ENCODE results near the gene PRR36. TPM values are rescaled to one million over a fixed set of nuclear protein-coding genes. Genes with fewer than 3 reads are reported as not detected.

Gene PRR36
- total and polyA plus RNA-seq, 2 donors, result 0.10 to 0.11 TPM

DNA sequence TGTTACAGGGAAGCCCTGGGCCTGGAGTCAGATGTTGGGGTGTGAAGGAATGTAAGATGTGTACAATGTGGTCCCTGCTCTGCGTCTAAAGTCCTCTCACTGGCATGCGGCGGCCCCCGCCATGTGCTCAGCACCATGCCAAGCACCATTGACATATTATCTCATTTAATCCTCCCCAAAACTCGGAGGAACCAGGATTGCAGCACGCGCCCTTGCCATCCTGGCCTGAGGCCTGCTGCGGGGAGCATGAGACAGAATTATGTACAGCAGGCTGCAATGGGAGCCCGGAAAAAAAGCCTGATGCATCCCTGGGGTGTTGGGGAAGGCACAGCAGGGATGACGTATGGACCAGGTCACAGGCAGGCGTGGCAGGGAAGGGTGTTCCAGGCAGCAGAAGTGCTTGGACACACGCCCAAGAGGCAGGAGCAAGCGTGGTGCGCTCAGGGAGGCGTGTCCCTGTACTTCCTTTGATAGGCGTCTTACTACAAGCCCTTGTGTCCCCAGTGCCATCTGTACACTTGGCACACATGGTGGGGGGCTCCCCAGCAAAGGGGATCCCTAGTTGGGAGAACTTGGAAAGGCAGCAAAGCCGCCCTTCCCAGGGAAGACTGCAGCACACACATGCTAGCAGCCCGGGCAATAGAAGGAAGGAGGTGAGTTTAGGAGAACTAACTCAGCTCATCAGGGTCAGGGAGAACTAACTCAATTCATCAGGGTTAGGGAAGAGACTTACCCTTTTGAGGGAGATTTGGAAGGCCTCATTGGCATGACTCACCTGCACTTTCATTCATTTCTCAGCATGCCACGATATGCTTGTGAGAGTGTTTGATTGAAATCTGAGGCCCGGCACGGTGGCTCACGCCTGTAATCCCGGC is 40.7 kb downstream of the PRR36 start:
- no peak overlapping the region for H3K4me3 ChIP-seq (ENCODE audit: low read depth, low read length)
- peaks cover 3% of the 10 kb centered on the region for H3K4me1 ChIP-seq (ENCODE audit: insufficient read depth)
- WGBS, result 65% methylated on average over 23 of the region's 23 CpGs
- H3K27ac ChIP-seq (ENCODE audit: low read depth), result no peak overlapping the region
- H3K36me3 ChIP-seq (ENCODE audit: insufficient read depth), result no peaks in the 10 kb centered on the region
- no peak for DNase-seq (ENCODE audit: extremely low spot score)

DNA sequence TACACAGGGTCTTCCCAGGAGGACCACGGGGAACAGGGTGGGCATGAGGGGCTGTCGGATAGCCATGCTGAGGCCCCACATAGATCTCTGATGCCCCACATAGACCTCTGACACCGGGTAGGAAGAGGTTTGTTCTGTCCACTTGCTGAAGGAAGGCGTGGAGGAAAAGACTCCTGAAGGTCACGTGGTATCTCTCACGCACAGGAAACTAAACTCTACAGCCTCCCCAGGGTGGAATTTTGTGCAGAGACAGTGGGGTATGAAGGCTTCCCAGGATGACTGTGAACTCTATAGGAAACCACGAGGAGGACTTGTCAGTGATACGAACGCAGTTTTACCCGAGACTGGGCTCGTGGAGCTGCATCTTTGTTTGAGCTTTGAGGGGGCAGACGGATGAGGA is 41.4 kb downstream of the PRR36 start:
- DNase-seq (ENCODE audit: extremely low spot score), result no peak
- Histone ChIP-seq H3K4me1 (ENCODE audit: insufficient read depth) (peaks cover 3% of the 10 kb centered on the region), H3K4me3 (ENCODE audit: low read depth, low read length) (no peak overlapping the region), H3K36me3 (ENCODE audit: insufficient read depth) (no peaks in the 10 kb centered on the region), H3K27ac (ENCODE audit: low read depth) (no peak overlapping the region)
- 67% methylated on average over 12 of the region's 12 CpGs for WGBS

DNA sequence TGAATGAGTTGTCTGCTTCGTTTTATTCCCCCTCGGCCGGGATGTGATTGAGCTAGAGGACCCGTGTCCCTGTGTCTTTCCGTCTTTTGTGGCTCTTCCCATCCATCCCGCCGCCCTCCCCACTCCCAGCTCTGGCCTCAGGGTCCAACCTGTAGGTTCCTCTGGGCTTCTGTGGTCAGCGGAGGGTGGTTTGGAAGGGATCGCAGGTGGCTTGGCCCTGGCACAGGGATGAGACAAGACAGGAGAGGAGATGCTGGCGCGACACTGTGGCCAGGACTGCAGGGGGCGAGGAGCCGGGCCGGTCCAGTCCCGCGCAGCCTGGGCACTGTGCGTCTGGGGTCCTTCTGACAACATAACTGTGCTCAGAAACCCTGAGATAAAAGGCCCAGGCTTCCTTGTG is 42.2 kb downstream of the PRR36 start:
- peaks cover 3% of the 10 kb centered on the region for H3K4me1 ChIP-seq (ENCODE audit: insufficient read depth)
- no peak overlapping the region for H3K4me3 ChIP-seq (ENCODE audit: low read depth, low read length)
- no peak overlapping the region for H3K27ac ChIP-seq (ENCODE audit: low read depth)
- DNase-seq (ENCODE audit: extremely low spot score), result no peak
- H3K36me3 ChIP-seq (ENCODE audit: insufficient read depth), result no peaks in the 10 kb centered on the region
- WGBS, result 86% methylated on average over 17 of the region's 17 CpGs

DNA sequence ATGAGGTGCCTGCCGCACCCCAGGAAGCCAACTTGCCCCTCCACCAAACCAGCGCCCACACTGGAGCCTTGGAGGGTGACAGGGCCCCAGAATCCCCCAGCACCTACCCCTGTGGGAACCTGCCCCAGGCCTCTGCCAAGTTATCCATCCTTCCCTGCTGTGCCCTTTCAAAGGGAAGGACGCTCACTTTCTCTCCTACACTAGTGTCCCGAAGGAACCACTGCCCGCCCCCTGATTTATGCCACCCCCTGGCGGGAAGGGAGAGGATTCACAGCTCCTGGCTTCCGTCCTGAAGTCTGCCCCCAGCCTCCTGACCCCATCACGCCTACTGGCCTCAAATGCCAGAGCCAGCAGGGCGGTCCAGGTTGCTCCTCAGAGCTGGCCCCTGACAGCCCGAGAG is 42.7 kb downstream of the PRR36 start:
- no peaks in the 10 kb centered on the region for H3K36me3 ChIP-seq (ENCODE audit: insufficient read depth)
- no peak overlapping the region for H3K27ac ChIP-seq (ENCODE audit: low read depth)
- H3K4me1 ChIP-seq (ENCODE audit: insufficient read depth), result peaks cover 3% of the 10 kb centered on the region
- no peak for DNase-seq (ENCODE audit: extremely low spot score)
- H3K4me3 ChIP-seq (ENCODE audit: low read depth, low read length), result no peak overlapping the region
- 54% methylated on average over 10 of the region's 10 CpGs for WGBS

DNA sequence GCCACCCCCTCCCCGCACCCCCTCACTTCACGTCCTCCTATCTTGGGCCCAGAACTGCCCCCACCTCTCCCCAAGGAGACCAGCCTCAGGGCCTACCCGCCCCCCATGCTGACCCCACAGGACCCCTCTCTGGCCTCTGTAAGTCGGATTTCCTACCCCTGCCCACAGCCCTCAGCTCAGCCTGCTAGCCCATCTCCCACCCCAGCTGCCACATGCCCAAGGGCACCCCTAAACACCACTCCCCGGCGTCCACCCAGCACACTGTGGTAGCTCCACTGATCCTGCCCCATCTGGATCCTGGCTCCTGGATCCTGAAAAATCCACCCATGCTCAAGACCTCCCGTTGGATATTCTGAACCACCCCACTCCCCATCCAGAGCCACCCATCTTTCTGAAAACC is 43.4 kb downstream of the PRR36 start:
- 34% methylated on average over 7 of the region's 7 CpGs for WGBS
- H3K36me3 ChIP-seq (ENCODE audit: insufficient read depth), result no peaks in the 10 kb centered on the region
- no peak overlapping the region for H3K27ac ChIP-seq (ENCODE audit: low read depth)
- H3K4me1 ChIP-seq (ENCODE audit: insufficient read depth), result peaks cover 3% of the 10 kb centered on the region
- H3K4me3 ChIP-seq (ENCODE audit: low read depth, low read length), result peak overlapping the region; percentile 92
- DNase-seq (ENCODE audit: extremely low spot score), result no peak

DNA sequence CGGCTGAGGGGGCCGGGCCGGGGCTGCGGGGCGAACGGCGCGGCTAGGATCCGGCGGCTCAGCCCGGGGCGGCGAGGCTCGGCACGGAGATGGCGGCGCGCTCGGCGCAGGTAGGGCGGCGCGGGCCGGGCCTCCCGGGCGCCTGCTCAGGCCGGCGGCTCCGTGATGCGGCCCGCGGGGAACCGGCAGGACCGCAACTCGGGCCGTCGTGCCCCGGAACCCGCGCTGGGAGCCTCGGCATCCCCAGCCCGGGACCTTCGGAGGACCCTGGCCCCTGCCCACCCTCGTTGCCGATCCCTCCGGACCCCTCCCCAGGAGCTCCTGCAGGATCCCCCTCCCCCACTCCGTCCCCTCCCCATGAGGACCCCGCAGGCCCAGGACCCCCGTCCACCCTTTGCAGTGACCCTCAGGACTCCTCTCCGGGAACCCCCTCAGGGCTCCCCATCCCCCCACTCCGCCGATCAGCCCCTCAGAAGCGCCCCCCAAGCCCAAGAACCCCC is 43.9 kb downstream of the PRR36 start:
- Histone ChIP-seq H3K4me3 (ENCODE audit: low read depth, low read length) (peak overlapping the region; percentile 92), H3K36me3 (ENCODE audit: insufficient read depth) (no peaks in the 10 kb centered on the region), H3K4me1 (ENCODE audit: insufficient read depth) (peaks cover 3% of the 10 kb centered on the region), H3K27ac (ENCODE audit: low read depth) (no peak overlapping the region)
- DNase-seq (ENCODE audit: extremely low spot score), result no peak
- WGBS, result 2% methylated on average over 53 of the region's 53 CpGs

DNA sequence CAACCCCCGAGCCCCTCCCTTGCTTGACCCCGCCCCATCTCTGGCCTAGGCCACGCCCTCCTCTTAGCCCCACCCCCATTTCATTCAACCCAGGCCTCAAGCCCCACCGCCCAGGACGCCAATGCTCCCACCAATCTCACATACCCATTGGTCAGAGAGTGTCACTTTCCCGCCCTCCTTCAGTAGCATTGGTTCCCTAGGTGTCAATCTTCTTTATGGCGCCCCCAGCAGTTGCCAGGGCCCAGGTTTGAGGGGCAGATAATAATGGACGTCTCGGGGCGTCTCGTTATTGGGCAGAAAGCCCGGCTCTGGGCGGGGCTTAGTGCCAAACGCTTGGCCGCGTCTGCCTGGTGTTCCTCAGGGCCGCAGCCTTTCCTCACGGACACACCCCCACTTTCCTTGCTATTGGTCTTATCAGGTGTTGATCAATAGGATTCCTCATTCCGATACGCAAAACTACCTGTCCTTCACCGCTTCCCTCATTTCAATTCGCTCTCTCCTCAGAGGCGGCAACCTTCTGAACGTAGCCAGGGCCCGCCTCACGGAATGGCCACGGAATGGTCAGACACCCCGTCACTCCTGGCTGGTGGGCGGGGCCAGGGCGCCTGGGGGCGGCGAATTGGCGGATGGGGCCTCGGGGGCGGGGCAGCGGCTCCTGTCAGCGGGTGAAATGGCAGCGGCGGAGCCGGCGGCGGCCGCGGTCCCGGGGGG is 44.5 kb downstream of the PRR36 start, which contains the start of gene EVI5L:
TSS of gene EVI5L (plus strand) at position 658 of the 711 bp plus-strand sequence. CDS start 16,325 bp downstream, outside the sequence.
- Histone ChIP-seq H3K4me1 (ENCODE audit: insufficient read depth) (peaks cover 3% of the 10 kb centered on the region), H3K36me3 (ENCODE audit: insufficient read depth) (no peaks in the 10 kb centered on the region), H3K27ac (ENCODE audit: low read depth) (no peak within 1 kb of the TSS), H3K4me3 (ENCODE audit: low read depth, low read length) (peak within 1 kb of the TSS; percentile 92)
- peak; percentile 99 for DNase-seq (ENCODE audit: extremely low spot score)
- under 1% methylated on average over 45 of the region's 45 CpGs for WGBS

DNA sequence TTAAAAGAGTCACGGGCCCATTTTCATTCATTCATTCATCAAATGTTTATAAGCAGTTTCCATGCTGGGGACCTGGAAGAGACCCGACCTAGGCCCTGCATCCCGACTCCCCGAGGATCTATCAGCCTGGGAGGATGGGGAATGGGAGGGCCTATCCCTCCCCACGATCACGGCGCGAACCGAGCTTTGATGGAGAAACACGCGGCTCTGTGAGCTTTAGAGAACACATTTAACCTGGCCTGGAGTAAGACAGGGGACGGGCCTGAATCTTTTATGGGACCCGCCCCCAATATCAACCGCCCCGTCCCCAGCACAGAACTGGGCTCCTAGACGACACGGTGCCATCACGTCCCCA is 45.0 kb downstream of the PRR36 start:
- H3K27ac ChIP-seq (ENCODE audit: low read depth), result no peak overlapping the region

DNA sequence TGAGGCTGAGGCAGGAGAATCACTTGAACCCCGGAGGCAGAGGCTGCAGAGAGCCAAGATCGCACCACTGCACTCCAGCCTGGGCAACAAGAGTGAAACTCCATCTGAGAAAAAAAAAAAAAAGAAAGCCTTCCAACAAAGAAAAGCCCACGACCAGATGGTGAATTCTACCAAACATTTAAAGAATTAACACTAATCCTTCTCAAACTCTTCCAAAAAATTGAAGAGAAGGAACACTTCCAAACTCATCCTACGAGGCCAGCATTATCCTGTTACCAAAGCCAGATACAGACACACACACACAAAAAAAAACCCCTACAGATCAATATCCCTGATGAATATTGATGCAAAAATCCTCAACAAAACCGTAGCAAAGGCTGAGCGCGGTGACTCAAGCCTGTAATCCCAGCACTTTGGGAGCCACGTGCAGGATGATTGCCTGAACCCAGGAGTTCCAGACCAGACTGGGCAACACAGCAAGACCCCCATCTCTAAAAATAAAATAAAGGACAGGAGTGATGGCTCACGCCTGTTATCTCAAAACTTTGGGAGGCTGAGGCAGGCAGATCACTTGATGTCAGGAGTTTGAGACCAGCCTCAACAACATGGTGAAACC is 50.4 kb downstream of the PRR36 start:
- no peak overlapping the region for H3K4me3 ChIP-seq (ENCODE audit: low read depth, low read length)

More for the DNA sequence above, 45.0 kb downstream of the PRR36 start:
- peak overlapping the region; percentile 19 for H3K4me3 ChIP-seq (ENCODE audit: low read depth, low read length)
- H3K36me3 ChIP-seq (ENCODE audit: insufficient read depth), result no peaks in the 10 kb centered on the region
- no peak for DNase-seq (ENCODE audit: extremely low spot score)
- 6% methylated on average over 18 of the region's 18 CpGs for WGBS
- peaks cover 3% of the 10 kb centered on the region for H3K4me1 ChIP-seq (ENCODE audit: insufficient read depth)

DNA sequence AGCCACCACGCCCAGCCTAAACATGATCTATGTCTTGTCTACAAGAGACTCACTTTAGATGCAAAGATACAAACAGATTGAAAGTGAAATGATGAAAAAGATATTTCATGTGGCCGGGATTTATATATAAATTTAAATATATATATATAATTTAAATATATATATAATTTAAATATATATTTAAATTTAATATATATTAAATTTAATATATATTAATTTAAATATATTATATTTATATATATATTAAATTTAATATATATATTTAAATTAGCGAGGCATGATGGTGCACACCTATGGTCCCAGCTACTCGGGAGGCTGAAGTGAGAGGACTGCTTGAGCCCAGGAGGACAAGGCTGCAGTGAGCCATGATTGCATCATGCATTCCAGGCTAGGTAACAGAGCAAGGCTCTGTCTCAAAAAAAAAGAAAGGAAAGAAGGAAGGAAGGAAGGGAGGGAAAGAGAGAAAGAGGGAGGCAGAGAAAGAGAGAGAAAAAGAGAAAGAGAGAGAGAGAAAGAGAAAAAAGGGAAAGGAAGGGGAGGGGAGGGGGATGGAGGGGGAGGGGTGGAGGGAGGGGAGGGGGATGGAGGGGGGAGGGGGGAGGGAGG is 51.2 kb downstream of the PRR36 start:
- WGBS, result 87% methylated on average over 4 of the region's 4 CpGs
- Histone ChIP-seq H3K4me3 (ENCODE audit: low read depth, low read length) (no peak overlapping the region), H3K36me3 (ENCODE audit: insufficient read depth) (no peaks in the 10 kb centered on the region), H3K4me1 (ENCODE audit: insufficient read depth) (no peaks in the 10 kb centered on the region), H3K27ac (ENCODE audit: low read depth) (no peak overlapping the region)
- no peak for DNase-seq (ENCODE audit: extremely low spot score)

More for the DNA sequence above, 50.4 kb downstream of the PRR36 start:
- DNase-seq (ENCODE audit: extremely low spot score), result no peak
- Histone ChIP-seq H3K27ac (ENCODE audit: low read depth) (no peak overlapping the region), H3K4me1 (ENCODE audit: insufficient read depth) (no peaks in the 10 kb centered on the region), H3K36me3 (ENCODE audit: insufficient read depth) (no peaks in the 10 kb centered on the region)
- 40% methylated on average over 9 of the region's 9 CpGs for WGBS

DNA sequence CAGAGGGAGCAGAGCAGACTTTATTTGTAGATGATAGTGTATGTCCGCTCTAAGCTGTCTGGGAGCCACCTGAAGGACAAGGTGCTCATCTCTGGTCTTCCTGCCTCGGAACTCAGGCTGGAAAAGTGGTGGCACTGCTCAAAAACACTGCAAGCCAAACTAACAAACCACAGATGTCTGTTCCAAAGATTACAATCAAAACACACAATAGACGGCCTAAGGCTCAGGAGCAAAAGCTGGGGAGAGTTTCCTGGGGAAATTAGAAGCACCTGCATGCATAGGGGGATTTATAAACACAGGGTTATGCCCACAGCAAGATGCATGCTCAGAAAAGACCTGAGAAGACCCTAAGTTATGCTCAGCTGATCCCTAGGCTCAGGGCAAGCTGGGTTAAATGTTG is 53.6 kb downstream of the PRR36 start:
- 44% methylated on average over 3 of the region's 3 CpGs for WGBS
- DNase-seq (ENCODE audit: extremely low spot score), result no peak

DNA sequence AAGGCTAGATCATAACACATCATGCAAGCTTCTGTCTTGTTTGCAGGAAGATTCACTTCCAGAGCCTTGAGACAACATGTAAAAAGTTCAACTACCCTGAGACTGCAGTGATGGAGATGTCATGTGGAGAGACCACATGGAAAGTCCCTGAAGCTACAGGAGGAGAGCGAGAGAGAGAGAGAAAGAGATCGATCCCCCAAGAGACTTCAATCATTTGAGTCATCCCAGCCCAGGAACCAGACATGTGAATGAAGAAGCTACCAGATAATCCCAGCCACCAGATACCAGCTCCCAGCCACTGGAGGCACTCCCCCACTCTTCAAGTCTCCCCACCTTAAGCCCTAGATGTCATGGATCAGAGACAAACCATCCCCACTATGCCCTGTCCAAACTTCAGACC is 54.9 kb downstream of the PRR36 start:
- H3K27ac ChIP-seq (ENCODE audit: low read depth), result no peak overlapping the region
- no peaks in the 10 kb centered on the region for H3K4me1 ChIP-seq (ENCODE audit: insufficient read depth)
- H3K4me3 ChIP-seq (ENCODE audit: low read depth, low read length), result no peak overlapping the region
- 86% methylated on average over 2 of the region's 2 CpGs for WGBS
- H3K36me3 ChIP-seq (ENCODE audit: insufficient read depth), result no peaks in the 10 kb centered on the region
- no peak for DNase-seq (ENCODE audit: extremely low spot score)

More for the DNA sequence above, 53.6 kb downstream of the PRR36 start:
- H3K4me1 ChIP-seq (ENCODE audit: insufficient read depth), result no peaks in the 10 kb centered on the region
- no peak overlapping the region for H3K27ac ChIP-seq (ENCODE audit: low read depth)
- H3K36me3 ChIP-seq (ENCODE audit: insufficient read depth), result no peaks in the 10 kb centered on the region
- H3K4me3 ChIP-seq (ENCODE audit: low read depth, low read length), result no peak overlapping the region

DNA sequence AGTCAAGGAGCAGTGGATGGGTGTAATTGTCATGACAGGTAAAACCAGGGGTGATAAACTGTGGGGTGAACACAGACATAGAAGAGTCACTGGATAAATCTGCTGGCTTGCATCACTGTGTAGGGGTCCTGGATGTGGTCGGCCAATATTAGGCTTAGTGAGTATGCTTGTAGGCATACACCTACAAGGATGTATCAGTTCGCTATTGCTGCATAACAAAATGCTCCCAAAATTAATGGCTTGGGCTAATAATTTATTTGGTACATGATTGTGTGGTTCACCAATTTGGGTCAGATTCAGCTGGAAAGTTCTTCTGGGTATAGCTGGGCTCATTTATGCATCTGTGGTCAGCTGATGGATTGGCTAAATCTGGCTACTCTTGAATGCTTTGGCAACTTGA is 55.4 kb downstream of the PRR36 start:
- Histone ChIP-seq H3K27ac (ENCODE audit: low read depth) (no peak overlapping the region), H3K4me1 (ENCODE audit: insufficient read depth) (no peaks in the 10 kb centered on the region), H3K36me3 (ENCODE audit: insufficient read depth) (no peaks in the 10 kb centered on the region), H3K4me3 (ENCODE audit: low read depth, low read length) (no peak overlapping the region)
- DNase-seq (ENCODE audit: extremely low spot score), result no peak
- 42% methylated on average over 2 of the region's 2 CpGs for WGBS
